Fibroblast of villous mesenchyme (primary cell): ENCODE results near the gene DNASE2. TPM values are rescaled to one million over a fixed set of nuclear protein-coding genes. Genes with fewer than 3 reads are reported as not detected.

Source experiments
- DNase-seq: peaks from one replicate; pipeline ENCODE4 v3.0.0-alpha.2; 2010; ENCODE audit warnings: low read depth
- H3K4me3 ChIP-seq: 2 replicates; pipeline ENCODE4 v1.5.1; 2011; ENCODE audit warnings: low read depth, mild to moderate bottlenecking, low read length
- total RNA-seq: library from RNA; depleted of rRNA; stranded (reverse); fragments of >200 nt; gene quantifications from 2 replicates; pipeline ENCODE4 v1.2.3, GENCODE V29; 2012
- TF ChIP-seq, protein P1 (sequence below): IDR thresholded peaks from 2 replicates; pipeline ENCODE4 v1.5.1; 2012; ENCODE audit warnings: low read depth, mild to moderate bottlenecking, low read length; ENCODE audit not compliant: insufficient read depth

DNASE2 gene
- total RNA-seq, 1 donor: 14.7 TPM

DNA sequence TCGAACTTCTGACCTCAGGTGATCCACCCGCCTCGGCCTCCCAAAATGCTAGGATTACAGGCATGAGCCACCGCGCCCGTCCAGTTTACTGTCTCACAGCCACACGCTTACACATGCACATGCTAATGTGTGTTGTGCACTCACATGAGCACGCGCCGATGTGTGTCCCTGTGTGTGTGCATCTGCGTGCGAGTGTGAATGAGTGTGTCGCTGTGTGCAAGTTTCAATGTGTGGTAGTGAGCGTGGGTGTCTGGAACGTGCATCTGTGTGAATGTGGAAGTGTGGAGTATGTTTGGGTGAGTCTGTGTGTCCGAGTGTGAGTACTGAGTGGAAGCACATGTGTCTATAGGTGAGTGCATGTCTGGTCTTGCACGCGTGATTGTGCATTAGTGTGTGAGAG, 38.7 kb downstream of the DNASE2 start:
- no peak overlapping the region for H3K4me3 ChIP-seq
- no peak for DNase-seq
- TF ChIP-seq, protein P1, sequence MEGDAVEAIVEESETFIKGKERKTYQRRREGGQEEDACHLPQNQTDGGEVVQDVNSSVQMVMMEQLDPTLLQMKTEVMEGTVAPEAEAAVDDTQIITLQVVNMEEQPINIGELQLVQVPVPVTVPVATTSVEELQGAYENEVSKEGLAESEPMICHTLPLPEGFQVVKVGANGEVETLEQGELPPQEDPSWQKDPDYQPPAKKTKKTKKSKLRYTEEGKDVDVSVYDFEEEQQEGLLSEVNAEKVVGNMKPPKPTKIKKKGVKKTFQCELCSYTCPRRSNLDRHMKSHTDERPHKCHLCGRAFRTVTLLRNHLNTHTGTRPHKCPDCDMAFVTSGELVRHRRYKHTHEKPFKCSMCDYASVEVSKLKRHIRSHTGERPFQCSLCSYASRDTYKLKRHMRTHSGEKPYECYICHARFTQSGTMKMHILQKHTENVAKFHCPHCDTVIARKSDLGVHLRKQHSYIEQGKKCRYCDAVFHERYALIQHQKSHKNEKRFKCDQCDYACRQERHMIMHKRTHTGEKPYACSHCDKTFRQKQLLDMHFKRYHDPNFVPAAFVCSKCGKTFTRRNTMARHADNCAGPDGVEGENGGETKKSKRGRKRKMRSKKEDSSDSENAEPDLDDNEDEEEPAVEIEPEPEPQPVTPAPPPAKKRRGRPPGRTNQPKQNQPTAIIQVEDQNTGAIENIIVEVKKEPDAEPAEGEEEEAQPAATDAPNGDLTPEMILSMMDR: no peak

DNA sequence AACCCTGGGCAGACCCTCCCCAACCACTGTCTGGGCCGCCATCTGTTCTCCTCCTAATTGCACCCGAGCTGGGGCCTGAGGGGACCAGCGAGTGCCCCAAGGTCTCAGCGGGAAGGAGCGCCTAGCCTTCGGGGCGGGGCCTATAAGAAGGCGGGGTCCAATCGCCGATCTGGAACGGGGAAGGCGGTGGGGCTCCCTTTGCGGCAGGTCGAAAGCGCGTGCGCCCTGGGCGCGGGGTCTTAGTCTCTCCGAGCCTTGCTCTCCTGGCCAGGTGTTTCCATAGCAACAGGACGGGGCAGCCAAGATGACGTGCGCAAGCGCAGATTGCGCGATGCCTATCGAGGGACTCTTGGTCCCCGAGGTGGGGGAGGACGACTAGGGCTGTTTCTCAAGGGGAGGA, 40.2 kb downstream of the DNASE2 start:
- DNase-seq: peak; percentile 19
- TF ChIP-seq, protein P1: no peak
- H3K4me3 ChIP-seq: peak overlapping the region; percentile 45

DNA sequence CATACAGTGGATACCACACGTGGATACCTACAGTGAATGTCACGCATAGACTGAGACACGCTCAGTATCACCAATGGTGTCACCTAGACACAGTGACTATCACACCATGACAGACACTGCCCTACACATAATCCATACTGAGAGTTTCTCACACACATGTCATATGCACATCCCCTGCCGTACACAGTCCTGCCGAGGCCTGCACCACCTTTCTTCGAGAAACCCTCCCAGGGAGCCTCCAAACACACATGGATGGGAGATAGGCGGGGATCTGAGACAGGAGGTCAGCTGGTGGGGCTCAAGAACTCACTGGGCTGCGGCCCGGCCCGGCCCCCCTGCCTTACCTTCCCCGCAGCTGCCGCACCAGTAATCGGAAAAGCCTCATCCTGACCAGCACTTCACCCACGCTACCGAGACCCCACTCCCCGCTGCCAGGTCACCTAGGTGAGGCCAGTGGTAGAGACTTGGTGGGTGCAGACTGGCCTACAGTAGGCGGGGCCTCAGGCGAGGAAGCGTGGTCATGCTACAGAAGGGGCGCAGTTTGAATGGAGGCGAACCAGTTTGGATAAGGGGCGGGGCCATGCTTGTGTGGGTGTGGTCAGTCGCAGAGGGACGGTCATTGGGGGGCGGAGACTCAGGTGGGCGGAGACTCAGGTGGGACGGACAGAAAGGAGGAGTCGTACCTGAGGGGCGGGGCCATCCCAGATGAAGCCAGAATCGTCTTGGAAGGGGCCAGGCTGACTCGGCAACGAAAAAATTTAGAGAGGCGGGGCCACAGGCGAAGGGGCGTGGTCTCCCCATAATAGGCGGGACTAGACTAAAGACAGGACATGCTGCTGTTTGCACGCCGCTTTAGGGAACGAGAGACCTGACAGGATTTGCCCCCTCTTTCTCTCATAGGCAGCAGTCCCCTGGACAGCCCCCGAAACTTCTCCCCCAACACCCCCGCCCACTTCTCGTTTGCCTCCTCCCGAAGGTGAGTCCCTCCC, 40.9 kb downstream of the DNASE2 start:
- H3K4me3 ChIP-seq: peak overlapping the region; percentile 45
- TF ChIP-seq, protein P1: no peak
- DNase-seq: peak; percentile 53

DNA sequence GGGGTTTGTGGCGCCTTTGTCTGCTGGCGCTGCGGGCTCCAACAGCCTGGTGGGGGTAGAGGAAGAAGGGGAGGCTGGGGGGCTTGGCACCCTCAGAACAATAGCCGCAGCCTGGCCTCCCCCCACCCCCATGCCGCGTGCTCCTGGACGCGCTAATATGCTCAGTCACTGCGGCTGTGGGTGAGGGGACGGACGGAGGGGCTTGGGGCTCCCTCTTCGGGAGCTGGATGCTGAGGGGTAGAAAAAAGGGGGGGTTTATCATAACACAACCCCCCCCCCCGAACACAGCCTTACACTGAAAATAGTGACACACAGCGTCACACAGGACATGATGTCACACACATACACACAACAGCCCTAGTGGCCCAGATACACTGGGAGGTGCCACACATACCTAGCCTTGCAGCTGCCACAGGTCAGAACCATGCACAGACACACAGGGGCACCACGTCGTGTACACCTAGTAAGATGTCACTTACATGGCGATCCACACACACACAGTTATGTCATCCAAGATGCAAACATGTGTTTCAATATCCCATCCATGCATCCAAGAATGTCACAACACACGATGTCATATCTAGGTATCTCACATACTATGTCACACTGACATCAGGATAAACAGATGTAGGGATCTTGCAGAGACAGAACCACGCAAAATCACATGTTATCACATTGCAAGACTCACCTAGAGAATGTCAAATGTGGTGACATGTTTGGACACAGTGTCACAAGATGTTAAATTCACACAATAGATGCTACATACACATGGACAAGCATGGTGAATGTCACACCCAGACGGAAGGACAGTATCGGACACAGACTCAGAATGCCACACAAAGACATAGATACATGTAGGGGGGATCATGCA, 42.1 kb downstream of the DNASE2 start:
- H3K4me3 ChIP-seq: no peak overlapping the region
- TF ChIP-seq, protein P1: no peak
- no peak for DNase-seq

DNA sequence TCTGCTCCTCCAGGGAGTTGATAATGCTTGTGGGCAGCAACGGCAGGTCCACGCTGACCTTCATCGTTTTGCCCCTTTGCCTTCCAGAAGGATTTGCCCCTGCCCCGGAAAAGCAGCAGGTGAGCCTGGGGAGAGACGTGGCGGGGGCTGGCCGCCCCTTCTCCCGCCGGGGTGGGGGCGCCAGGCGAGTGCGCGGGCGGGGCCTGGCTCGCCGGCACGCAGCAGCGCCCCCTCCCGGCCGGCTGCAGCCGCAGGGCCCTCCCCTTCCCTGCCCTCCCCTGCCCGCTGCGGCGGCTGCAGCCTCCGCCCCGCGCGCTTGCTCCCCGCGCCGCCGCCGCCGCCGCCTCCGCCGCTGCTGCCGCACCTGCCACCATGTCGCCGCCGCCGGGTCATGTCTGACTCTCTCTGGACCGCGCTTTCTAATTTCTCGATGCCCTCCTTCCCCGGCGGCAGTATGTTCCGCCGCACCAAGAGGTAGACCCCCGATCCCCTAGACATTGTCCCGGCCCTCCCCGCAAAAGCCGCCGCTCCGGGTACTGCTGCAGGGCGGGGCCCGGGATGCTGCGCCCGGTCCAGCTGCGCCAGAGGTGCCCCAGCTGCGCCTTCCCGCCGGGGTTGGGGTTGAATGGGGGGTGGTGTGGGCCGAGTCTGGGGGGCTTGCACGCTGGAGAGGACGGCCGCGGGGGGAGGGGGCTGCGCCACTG, 42.9 kb downstream of the DNASE2 start, which contains the start of gene MAST1:
Gene MAST1, plus strand, starts transcription at position 334 of the 704 bp plus-strand sequence. Its CDS starts 58 bp downstream, at position 392.
- H3K4me3 ChIP-seq: peak within 1 kb of the TSS; percentile 34

DNA sequence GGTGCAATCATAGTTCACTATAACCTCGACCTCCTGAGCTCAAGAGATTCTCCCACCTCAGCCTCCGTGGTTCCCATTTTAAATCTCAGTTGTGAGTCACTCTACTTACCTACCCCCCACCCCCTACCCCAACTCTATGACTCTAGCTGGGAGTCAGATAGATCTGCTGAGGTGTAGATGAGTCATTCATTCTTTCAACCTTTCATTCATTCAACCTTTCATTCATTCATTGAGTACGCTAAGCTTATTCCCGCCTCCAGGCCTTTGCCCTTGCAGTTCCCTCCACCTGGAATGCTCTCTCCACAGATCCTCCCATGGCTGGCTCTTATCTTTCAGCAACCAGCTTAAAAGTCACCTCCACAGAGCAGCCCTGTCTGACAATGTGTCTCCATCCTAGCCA, 44.0 kb downstream of the DNASE2 start:
- TF ChIP-seq, protein P1: no peak
- no peak for DNase-seq
- H3K4me3 ChIP-seq: no peak overlapping the region

More for the DNA sequence above, 42.9 kb downstream of the DNASE2 start, which contains the start of gene MAST1:
- TF ChIP-seq, protein P1: no peak
- DNase-seq: peak; percentile 17
